Epidermal melanocyte (primary cell): ENCODE results near the gene PHACTR3.

ENCODE experiments used
- DNase-seq: peaks from one replicate; pipeline ENCODE4 v3.0.0; 2011; ENCODE audit warnings: low spot score; ENCODE audit not compliant: insufficient read length

The PHACTR3 gene

GRCh38 chr20:59813126-59813947 is 209.0 kb downstream of the PHACTR3 start:
- no peak for DNase-seq

- no peak for DNase-seq
Measured at GRCh38 chr20:59813948-59814839, 209.9 kb downstream of the PHACTR3 start.

GRCh38 chr20:59814840-59815340 is 210.6 kb downstream of the PHACTR3 start:
- no peak for DNase-seq

DNA sequence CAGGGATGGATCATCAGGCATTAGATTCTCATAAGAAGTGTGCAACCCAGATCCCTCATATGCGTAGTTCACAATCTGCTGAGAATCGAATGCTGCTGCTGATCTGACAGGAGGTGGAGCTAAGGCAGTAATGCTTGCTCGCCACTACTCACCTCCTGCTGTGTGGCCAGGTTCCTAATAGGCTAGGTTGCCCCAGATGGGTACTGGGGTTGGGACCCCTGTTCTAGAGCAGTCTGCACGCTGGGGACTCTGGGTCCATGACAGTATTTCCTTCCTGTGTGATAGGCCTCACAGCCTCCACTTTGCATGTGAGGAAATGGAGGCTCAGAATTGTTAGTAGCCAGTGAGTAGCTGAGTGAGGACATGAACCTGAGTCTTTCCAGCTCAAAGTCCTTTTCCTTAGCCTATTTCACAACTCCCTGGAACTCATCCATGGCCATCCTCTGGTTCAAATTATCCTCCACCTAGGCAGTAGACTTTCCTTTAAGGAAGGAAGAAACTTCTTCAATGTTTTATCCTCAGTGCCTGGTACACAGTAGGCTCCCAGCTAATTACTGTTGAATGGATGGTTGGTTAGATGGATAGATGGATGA is 211.9 kb downstream of the PHACTR3 start:
- DNase-seq = no peak

GRCh38 chr20:59817406-59817805 is 213.1 kb downstream of the PHACTR3 start:
- no peak for DNase-seq

GRCh38 chr20:59817846-59818615 is 213.7 kb downstream of the PHACTR3 start:
- no peak for DNase-seq

- DNase-seq = no peak
Measured at GRCh38 chr20:59818911-59819310, 214.6 kb downstream of the PHACTR3 start.

GRCh38 chr20:59819496-59820203 is 215.3 kb downstream of the PHACTR3 start:
- no peak for DNase-seq

- DNase-seq = no peak
Measured at GRCh38 chr20:59820204-59821041, 216.1 kb downstream of the PHACTR3 start.

- DNase-seq = no peak
Measured at GRCh38 chr20:59821201-59821600, 216.9 kb downstream of the PHACTR3 start.

DNA sequence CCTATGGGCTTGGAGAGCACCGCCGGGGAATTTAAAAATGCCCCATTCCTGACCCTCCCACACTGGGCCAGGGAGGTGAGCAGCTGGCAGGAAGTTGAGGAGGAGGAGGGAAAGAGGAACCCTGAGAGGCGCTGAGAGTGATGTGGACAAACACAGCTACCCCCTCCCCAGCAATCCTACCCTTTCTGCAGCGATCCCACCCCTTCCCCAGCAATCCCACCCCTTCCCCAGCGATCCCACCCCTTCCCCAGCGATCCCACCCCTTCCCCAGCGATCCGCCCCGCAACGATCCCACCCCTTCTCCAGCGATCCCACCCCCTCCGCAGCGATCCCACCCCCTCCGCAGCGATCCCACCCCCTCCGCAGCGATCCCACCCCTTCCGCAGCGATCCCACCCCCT is 217.4 kb downstream of the PHACTR3 start:
- DNase-seq = no peak

DNA sequence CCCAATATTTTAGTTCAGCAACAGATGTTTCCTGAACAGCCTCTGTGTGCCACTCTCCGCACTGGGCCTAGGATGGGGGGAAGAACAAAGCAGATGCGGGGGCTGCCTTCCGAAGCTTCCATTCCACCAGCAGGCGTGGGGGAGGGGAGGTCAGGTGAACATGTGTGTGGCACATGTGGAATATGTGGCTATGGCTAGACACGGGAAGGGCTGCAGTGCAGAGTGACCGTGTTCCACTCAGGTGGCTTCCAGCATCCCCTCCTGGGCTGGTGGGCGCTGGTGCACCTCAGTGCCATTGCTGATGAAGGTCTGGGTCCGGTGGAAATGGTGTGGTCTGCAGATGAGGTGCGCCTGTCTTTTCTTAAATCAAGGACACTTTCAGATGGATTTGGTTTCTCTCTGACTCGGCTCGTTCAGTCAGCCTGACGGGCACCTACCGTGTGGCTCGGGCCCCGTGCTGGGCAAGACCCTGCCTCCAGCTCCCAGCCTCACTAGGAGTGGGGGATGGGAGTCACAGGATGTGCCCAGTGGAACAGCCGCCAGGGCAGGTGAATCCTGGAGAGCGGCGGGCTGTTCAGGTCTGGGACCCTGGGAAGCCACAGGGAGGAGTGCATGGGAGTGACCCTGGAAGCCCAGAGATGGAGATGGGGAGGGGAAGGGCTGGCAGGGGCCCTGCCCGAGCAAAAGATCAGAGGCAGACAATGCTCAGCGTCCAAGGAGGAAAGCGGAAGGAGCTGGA is 218.1 kb downstream of the PHACTR3 start:
- DNase-seq = no peak

GRCh38 chr20:59823030-59823423 is 218.7 kb downstream of the PHACTR3 start:
- no peak for DNase-seq

DNA sequence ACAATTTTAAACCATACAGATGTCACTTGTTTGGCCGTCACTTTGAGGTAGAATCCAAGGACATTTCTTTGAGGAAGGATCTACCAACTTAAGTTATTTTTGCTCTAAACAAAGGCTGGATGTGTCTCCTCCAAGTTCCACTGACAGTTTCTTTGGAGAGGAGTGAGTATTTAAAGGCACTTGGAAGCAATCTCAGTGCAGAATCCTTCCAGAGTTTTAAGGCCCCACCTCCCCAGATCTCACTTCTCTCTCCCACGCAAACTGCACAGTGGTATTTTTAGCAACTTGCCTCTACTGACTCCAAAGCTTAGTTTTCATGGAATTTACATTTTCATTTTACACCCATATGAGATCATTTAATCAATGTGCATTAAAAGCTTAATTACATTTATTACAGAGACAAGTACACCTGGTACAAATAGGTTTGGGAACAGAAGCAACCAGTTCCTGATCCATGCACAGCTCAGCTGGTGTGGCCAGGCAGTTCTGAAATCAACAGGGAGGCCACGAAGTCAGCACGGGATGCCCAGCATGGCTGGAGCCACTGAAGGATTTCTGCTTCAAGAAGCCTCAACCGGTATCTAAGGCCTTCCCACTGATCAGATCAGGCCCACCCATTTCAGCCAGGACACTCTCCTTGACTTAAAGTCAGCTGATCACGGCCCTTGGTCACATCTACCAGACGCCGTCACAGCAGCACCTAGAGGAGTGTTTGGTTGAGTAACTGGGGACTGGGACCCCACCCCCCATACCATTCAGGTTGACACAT is 219.3 kb downstream of the PHACTR3 start:
- no peak for DNase-seq

DNA sequence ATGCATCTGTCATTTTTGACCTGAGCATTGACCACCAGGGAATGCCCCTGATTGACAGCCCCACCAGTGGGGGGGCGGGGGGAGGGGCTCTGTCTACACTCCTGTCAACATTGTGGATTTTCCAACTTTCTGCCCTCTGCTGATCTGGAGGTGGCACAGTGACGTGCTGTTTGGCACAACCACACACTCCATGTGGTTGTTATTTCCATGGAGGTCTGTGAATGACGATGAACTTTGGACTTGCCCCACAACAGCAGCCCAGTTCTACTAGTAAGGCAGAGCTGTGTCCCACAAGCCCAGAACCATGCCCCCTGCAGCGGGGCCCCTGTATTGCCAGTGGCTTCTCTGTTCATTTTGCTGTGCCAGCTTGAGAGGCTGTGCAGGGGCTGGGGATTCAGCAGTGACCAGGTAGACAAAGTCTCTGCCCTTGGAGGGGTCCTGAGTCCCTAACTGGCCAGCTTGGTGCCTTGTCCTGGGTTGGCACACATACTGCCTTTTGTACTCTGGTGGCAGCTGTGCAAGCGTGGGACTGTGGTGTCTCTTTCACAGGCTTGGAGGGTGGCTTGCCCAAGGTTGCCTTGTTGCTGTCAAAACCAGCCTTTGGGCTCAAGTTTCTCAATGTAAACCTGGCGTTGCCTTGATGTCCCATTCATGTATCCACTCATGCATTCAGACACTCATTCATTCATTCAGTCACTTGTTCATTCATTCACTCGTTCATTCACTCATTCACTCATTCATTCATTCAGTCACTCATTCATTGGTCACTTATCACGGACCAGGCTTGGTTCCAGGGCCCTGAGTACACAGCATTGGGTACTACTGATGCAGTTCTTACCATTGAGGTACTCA is 220.6 kb downstream of the PHACTR3 start:
- no peak for DNase-seq

- no peak for DNase-seq
Measured at GRCh38 chr20:59825563-59825920, 221.2 kb downstream of the PHACTR3 start.
